Fibroblast of skin of back (primary cell): ENCODE results near the gene DYRK1B.

Experiments used
- DNase-seq: peaks from one replicate; pipeline ENCODE4 v3.0.0-alpha.2; 2013

Gene DYRK1B

GRCh38 chr19:39852882-39853281 is 18.9 kb upstream of the DYRK1B start:
- no peak for DNase-seq

- DNase-seq: no peak
These were observed 16.9 kb upstream of the DYRK1B start for GRCh38 chr19:39850892-39851291.

GRCh38 chr19:39848392-39848791 is 14.4 kb upstream of the DYRK1B start:
- DNase-seq: no peak

GRCh38 chr19:39847525-39847924 is 13.6 kb upstream of the DYRK1B start:
- no peak for DNase-seq

- no peak for DNase-seq
These were observed 12.9 kb upstream of the DYRK1B start for GRCh38 chr19:39846678-39847486.

- DNase-seq: peak; percentile 90
These were observed 12.1 kb upstream of the DYRK1B start, which contains the start of gene FBL for GRCh38 chr19:39845933-39846677. FBL (minus strand) TSS chr19:39846379; CDS start chr19:39846300, 79 bp downstream.

GRCh38 chr19:39845584-39845932 is 11.6 kb upstream of the DYRK1B start:
- DNase-seq: peak; percentile 32

- no peak for DNase-seq
These were observed 11.2 kb upstream of the DYRK1B start for GRCh38 chr19:39845172-39845571.

GRCh38 chr19:39843919-39844793 is 10.2 kb upstream of the DYRK1B start:
- DNase-seq: peak; percentile 59

- no peak for DNase-seq
These were observed 8.9 kb upstream of the DYRK1B start for GRCh38 chr19:39842693-39843435.

GRCh38 chr19:39841041-39841440 is 7.1 kb upstream of the DYRK1B start:
- DNase-seq: no peak

- DNase-seq: no peak
These were observed 6.5 kb upstream of the DYRK1B start for GRCh38 chr19:39840492-39840891.

GRCh38 chr19:39839678-39840327 is 5.8 kb upstream of the DYRK1B start:
- no peak for DNase-seq

- no peak for DNase-seq
These were observed 4.6 kb upstream of the DYRK1B start for GRCh38 chr19:39838569-39838968.

GRCh38 chr19:39837978-39838377 is 4.0 kb upstream of the DYRK1B start:
- no peak for DNase-seq

- no peak for DNase-seq
These were observed 402 bp upstream of the DYRK1B start for GRCh38 chr19:39834287-39834841.

- no peak for DNase-seq
These were observed 850 bp downstream of the DYRK1B start for GRCh38 chr19:39833160-39833463.

- peak; percentile 24 for DNase-seq
These were observed 1.4 kb downstream of the DYRK1B start for GRCh38 chr19:39832341-39833083.

- DNase-seq: no peak
These were observed 2.3 kb downstream of the DYRK1B start for GRCh38 chr19:39831679-39832078.

- DNase-seq: no peak
These were observed 3.1 kb downstream of the DYRK1B start for GRCh38 chr19:39830847-39831246.

- no peak for DNase-seq
These were observed 3.6 kb downstream of the DYRK1B start for GRCh38 chr19:39830406-39830805.
